ENCODE results near the gene P4HA2.

Gene P4HA2

DNA sequence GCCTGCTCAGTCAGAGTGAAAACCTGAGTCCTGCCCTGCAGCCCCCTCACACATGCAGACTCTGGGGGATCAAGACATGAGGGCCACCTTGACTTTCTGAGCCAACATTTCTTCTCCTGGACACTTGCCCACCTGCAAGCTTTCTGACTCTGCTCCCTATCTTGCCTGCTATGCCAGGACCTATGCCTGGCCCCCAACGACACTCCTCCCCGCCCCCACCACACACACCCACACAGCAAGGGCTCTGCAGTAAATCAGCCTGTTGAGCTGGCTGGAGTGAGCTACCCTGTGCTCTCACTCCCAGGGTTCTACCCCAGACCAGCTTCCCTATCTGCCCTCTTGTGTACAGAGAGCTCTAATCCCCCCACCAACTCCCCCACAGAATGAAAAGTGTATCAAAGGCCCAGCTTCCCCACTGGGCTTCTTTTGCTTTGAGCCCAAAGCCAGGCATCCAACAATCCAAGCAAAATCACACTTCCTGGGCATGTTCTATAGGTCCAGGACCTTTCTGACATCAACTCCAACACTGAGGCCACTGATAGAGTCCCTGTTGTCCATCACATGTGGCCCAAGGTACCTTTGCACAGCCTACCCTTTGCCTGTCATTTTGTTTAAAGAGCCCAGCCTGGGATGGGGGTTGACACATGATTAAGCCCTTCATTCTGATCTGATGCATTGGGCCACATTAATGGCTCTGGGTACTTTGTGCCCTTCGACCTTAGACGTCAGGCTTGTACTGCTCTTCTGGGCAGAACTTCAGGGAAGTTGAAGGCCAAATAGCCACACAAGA, 37.1 kb upstream of the P4HA2 start:
- DNase-seq (ENCODE audit: low read depth), result no peak

DNA sequence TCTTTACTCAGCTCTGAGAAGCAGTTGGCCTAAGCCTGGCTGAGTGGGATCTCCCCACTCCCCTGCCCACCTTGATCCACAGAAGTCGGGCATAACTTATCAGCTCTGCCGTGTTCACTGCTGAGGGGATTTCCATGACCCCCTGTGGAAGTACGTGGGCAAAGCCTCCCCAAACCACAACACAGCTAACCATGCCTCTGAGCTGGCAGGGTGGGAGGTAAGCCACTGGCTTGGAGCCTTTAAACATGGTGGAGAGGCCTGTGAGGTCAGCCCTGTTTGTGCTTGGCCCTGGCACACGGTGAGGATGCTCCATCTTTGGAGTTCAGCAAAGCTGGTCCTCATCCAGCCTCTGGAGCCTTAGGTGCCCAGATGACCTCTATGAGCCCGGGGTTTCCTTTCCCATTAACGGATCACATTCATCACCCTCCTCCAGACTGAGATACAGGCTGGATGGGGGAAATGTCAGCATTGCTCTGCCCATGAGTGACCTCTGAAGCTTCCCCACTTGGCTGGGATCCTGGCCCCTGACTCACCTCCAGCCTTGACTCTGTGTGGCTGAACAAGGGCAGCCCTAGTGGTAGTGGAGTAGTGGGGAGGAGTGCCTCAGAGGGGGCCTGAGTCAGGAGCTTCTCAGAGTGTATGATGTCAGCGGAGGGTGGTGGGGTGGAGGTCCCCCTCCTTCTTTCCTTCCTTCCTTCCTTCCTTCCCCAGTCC, 36.1 kb upstream of the P4HA2 start:
- no peak for DNase-seq (ENCODE audit: low read depth)

DNA sequence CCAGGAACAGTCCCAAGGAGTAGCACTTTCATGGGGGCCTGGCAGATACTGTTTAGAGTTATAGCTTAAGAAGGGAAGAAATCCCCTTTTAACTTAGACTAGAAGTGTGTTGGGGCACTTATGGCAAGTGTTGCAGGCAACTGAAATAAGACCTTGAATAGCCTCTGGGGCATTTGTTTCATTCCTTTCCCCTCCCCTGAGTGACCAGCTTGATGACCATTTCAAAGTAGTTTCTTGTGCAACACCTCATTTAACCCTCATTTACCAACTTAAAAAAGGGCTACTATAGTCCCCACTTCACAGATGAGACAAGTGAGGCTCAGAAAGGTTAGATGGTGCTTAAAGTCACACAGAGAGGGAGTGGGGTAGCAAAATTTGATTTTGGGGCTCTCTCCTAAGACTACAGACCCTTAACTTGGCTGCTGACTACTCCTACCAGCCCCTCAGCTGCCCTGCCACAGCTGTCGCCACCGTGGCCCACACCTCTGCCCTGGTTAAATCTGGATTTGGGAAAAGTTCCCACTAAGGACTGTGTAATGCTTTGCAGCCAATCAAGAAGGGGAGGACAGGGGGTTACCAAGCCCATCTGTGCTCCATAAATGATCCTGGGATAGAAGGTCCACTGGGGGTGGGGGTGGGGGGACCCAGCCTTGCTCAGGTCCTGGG, 35.4 kb upstream of the P4HA2 start:
- no peak for DNase-seq (ENCODE audit: low read depth)

DNA sequence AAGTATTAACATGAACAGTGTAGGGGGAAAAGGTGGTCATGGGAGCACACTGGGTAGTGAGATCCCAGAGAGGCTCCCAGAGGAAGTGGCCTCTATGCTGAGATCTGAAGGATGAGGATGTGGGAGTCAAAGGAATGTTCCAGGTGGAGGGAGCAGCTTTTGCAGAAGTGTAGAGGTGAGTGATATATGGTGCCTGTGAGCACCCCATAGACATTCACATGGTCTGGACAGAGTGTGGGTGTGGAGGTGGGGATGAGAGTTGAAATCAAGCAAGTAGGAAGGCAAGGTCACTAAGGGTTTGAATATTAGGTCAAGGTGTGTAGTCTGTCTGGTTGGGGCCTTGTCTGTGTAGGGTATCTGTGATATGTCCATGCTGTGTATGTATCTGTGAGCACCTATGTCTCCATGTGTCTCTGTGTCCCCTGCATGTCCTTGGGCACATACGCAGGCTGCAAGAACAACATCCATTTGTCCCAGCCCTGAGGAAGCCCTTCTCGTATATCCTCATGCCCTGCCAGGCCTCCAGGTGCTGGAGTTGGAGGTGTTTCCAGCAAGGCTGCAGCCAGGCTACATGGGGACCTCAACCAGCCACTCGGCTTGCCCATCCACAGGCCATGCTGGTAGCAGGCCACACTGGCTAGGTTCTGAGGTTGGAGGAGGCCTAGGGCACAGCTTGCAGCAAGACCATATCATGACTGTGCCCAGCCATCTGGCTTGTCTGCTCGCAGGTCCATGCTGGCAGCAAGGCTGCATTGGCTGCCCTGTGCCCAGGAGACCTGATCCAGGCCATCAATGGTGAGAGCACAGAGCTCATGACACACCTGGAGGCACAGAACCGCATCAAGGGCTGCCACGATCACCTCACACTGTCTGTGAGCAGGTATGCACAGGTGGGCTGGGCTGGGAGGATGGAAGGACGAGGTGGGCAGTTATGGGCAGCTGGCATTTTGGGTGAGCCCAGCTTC, 34.5 kb upstream of the P4HA2 start:
- no peak for DNase-seq (ENCODE audit: low read depth)

DNA sequence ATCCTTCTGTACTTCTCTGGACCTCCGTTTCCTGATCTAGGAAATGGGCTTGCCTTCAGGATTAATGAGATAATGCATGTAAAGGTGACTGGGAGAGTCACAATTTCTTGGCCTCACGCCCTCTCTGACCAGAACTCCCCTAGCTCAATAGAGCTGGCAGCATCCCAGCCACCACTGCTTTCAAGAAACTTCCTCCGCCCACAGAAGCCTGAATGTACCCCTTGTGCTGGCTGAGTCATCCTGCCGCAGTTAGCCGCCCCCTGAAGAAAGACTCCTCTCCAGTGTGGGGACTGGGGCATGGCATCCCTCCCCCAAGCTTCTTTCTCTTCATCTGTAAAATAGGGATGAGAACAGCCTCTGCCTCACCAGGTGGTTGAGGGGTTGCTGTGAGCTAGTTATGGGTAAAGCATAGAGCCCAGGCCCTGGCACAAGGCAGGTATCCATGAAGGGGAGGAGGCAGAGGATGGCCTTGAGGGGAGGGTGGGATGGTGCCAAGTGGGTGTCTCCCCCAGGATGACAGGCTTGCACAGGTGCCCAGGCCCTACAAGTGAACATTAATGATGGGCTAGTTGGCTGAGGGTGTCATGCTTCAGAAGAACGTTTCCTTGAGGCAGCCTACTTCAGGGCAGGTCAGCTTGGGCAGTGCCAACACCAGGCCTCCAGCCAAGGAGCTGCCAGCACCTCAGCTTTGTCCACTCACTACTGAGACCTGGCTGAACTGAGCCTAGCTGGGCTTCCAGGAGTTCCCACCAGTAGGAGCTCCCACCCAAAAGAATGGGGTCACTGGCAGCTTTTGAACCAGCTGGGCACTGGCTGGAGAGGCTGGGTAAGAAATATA, 33.3 kb upstream of the P4HA2 start:
- peak; percentile 30 for DNase-seq (ENCODE audit: low read depth)

DNA sequence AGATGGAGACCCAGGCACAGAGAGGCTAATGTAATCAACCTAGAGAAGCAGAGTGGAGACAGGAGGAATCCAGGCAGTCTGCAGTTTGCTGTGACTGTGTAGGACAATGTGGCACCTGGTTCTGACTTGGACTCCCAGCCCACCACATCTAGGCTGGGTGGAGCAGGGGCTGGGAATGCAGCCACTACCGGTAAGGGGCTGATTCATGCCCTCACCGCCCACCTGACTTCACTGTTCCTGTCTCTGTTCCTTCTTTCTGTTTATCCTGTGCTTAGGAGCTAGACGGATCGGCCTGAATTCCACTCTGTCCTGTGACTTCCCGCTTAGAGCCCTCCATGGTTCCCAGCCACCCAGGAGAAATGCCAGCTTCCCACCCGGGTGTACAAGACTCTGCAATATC, 32.4 kb upstream of the P4HA2 start:
- no peak for DNase-seq (ENCODE audit: low read depth)

DNA sequence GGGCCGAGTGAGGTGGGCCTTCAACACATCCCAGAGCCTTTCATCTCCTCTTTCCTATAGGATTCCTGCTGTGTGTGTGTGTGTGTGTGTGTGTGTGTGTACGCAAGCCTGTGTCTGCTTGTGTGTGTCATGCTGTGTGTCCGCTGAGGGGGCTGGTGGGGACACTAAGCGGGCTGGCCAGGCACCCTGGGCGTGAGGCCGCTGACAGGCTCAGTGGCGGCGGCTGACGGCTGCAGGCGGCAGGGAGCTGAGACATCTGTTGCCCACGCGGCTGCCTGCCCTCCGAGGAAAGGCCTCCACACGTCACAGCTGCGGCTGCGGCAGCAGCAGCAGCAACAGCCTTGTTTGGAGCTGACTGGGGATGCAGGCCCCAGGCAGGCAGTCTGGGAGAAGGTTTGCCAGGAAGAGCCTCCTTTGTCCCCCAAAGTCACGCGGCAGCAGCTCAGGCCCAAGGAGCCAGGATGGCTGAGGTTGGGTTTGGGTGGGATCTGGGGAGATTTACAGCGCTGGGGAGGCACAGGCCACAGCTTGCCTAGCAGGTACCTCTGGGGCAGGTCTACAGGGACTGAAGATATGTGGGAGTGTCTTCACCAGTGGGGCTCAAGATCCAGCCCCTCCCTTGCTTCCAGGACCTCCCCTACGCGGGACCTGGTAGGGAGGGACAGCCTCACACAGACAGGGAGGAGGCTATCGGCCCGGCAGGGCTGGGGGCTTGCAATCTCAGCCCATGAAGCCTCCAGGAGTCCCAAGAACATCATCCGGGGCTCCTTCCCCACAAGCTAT, 31.6 kb upstream of the P4HA2 start:
- no peak for DNase-seq (ENCODE audit: low read depth)

DNA sequence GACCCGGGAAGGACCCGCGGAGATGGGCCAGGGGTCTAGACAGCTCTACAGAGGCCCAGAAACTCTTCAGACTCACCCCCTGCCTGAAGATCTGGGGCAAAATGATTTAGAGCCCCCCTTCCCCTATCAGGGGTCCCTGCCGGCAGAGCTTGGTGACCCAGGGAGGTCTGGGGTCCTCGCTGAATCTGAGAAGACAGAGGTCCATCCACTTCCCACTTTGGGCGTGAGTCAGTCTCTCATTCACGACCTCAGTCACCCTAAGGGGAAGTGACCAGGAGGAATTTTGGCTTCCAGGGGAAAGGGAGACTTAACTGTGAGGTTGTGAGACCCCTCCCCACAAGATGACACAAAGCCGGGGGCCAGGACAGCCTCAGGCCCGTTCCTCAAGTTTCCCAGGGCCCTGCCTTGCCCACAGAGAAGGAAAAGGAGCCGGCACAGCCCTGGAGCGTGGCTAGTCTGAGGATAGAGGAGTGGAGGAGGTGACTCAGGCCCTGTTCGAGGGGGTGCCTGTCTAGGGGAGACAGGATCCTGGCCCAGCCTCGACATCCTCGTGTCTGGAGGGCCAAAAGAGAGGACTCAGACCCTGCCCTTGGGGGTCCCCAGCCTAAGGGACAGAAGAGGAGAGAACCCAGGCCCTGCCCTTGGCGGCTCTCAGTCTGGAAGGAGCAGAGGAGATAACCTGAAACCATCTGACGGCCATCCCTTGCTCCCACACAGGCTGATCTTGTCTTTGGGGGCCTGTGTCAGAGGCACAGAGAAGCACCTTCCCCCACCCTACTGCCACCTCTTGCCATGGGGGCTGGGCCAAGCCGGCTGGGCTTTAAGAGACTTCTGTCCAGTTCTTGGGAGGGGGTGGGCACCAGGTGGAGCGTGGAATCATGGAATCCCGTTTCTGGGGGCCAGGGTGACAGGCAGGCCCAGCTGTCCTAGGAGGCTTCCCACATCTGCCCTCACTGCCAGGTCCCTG, 30.7 kb upstream of the P4HA2 start:
- no peak for DNase-seq (ENCODE audit: low read depth)

DNA sequence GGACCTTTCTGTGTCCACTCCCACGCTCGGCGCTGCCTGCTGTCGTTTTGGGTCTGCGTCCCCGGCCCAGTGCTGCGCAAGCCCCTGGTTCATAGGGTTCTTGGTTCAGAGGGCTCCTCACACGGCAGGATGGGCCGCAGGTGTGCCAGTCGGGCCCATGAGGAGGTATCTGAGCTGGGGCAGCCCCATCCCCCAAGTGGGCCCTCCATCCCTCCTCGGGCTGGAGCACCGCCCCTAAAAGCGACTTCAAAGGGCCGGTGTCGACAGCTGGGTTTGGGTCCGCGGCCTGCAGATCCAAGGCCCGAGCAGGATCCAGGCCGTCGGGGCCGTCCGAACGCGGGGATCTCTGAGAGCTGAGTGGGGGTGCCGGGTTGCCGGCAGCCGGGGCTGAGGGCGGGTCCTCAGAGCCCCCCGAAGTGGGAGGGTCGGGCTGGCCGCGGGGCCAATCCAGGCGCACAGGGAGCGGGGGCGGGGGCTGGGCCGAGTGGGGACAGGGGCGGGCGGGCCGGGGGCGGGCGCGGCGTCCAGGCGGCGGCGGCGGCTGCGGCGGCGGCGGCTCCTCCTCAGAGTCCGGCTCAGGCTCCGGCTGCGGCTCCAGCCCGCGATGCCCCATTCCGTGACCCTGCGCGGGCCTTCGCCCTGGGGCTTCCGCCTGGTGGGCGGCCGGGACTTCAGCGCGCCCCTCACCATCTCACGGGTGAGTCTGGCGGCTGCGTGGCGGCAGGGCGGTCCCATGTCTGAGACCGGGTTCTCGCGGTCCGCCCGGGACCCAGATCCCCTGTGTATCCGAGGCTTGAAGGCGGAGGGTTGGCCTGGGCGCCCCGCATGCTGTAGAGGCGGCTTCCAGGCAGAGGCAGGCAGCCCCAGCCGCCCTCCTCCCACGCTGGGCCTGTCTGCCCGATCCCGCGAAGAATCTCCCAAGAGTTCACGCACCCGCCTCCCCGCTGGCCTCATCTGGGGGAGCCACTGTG, 29.8 kb upstream of the P4HA2 start, which contains the start of gene PDLIM4:
PDLIM4 (plus strand) TSS at position 566 of the 971 bp plus-strand sequence; CDS start at position 605, 39 bp downstream.
- no peak for DNase-seq (ENCODE audit: low read depth)

DNA sequence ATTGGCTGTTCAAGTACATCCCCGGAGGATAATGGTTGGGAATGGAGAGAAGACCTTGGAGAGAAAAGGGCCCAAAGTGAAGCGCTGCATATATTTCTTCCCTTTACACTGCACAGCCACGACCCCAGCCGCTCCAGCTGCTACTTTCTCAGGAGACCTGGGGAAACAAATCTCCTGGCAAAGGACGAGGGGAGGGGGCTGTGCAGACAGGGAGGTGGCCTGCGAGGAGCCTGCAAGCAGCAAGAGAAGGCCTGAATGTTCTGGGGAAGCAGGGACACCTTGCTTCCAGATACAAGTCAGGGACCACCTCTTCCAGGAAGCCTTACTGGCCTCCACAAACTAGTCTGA, 29.1 kb upstream of the P4HA2 start:
- no peak for DNase-seq (ENCODE audit: low read depth)

DNA sequence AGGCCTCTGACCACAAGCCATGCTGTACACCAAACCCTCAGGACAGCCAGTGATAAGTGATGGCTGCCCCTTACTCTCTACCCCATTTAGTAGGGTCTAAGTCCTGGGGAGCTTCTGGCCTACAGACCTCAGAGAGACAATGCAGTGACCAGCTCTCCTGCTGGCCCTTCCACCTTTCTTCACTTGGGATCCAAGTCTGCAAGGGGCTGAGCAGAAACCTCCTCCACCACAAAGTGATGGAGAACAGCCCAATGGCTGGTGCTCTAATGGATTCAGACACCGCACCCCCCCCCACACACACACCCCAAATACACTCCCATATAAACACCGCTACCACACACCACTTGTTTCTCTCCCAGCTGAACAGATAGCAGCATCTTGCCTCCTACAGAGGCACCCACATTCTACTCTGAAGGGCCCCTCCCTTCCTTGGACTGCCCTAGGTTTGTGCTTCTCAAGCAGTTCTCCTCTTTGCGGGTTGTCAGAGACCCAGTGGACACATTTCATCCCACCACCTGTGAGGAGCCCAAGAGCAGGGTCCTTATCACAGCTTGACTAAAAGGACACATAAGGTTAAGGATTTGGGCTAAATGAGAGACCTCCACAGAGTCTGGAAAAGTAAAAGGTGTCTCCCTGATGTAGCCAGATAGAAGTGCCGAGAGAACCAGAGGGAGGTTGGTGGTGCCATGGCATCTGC, 28.6 kb upstream of the P4HA2 start:
- DNase-seq (ENCODE audit: low read depth), result no peak

DNA sequence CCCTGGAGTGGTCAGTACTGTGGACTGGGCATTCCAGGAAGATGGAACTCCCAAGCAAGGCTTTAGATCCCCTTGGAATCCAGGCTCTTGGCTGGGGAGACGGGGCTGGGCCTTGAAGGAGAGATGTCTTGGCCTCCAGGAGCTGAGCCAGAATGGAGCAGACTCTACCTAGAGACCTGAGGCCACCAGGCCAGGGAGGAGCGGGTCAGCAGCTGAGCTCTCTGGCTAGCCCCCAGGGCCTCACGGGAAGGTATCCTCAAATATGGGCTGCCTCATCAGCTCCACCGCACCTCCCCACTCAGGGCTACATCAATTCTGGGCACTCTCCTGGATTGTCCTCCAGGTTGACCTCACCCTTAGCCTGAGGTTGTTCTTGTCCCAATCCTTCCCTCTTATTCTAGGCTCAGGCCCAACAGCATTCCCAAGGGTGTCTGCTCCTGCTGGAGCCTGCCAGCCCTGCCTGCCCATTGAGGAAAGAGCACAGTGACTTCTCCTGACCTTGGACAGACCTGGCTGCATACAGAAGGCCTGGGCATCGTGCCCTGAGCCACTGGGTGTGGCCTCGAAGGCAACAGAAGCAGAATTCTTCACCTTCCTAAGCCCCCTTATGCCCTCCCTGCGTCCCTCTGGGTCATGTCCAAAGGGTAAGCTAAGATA, 26.8 kb upstream of the P4HA2 start:
- DNase-seq (ENCODE audit: low read depth), result no peak

DNA sequence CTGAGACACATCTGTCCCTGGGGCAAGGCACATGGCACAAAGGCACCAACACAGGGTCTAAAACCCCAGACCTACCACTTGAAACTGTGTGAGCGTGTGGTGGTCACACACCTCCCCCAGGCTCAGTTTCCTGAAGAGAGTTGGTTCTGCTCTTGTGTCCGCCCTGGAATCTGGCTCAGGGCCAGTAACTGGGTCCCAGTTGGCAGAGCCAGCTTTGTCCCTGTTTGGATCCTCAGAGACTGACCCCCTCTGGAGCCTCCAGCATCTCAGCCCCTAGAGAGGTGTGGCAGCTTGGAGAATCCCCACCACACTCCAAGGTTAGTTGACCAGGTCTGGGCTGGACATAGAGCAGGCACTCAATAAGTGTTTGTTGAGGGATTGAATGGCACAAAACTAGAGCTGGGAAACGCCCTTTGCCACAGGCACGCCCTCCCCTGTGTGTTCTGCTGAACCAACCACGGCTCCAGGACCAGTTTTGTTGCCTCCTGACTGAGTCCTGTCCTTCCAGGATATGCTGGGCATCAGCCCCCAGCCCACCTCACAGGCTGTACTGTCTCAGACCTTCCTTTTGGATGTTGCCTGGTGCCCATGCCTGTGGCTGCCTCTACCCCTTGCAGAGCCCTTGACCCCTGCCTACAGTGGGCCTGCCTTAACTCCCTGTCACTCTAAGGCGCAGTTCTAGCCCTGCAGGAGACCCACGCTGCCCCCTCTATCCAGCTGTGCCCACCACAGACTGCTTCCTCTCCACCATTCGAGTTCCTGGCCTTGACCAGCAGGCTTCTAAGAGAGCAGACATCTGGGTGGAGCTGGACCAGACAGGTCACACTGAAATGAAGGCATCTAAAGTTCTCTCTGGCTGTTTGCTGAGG, 26.0 kb upstream of the P4HA2 start:
- DNase-seq (ENCODE audit: low read depth), result no peak

DNA sequence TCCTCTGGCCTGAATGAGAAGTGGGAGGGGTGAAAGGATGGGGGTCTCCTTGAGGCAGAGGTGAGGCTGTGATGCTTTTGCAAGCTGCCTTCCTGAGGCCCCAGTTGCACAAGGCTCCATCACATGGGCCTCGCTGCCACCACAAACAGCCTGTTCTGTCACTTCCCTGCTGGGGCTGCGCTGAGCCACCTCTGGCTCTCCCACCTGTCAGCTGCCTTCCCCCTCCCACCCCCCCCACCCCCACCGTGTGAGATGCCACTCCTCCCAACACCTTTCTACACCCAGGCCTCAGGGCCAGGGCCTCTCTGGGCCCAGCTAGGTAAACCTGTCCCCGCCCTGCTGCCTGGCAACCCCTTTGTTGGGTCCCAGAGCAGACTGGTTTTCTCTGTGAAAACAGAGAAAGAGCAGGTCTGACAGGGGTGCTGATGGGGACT, 25.4 kb upstream of the P4HA2 start:
- no peak for DNase-seq (ENCODE audit: low read depth)

DNA sequence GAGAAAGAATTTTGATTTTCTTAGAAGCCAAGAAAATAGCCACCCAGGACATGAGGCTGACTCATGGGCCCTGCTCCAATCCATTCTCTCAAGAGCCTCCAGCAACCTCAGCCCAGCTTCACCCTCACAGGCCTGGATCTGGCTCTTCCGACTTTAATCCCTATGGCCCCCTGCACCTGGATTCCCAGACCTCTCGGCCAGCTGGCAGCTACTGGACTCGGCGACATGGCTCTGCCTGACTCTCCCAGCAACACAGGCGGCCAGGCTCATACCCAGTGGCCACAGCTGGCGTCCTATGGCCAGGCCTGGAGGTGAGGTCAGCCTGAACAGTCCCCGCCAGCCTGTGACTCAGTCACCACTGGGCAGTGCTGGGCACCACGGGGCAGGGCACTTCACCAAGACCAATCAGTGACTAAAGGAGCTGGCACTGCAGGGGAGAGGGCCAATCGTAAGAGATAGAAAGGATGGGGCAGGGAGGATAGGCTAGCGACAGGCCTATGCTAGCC, 23.6 kb upstream of the P4HA2 start:
- no peak for DNase-seq (ENCODE audit: low read depth)

All from stimulated activated CD8-positive, alpha-beta memory T cell treated with anti-CD3 and anti-CD28 coated beads, Interleukin-12 subunit alpha, Interleukin-12 subunit beta, amount 100 ng/mL, for 4 hours (primary cell).